GM12801 (cell line): ENCODE results near the gene ACOT7.

Source experiments
- CTCF ChIP-seq: IDR thresholded peaks from one replicate; pipeline ENCODE4 v1.5.1; 2011; ENCODE audit warnings: control low read depth; ENCODE audit not compliant: insufficient read length; ENCODE audit errors: extremely low read depth

ACOT7 gene

DNA sequence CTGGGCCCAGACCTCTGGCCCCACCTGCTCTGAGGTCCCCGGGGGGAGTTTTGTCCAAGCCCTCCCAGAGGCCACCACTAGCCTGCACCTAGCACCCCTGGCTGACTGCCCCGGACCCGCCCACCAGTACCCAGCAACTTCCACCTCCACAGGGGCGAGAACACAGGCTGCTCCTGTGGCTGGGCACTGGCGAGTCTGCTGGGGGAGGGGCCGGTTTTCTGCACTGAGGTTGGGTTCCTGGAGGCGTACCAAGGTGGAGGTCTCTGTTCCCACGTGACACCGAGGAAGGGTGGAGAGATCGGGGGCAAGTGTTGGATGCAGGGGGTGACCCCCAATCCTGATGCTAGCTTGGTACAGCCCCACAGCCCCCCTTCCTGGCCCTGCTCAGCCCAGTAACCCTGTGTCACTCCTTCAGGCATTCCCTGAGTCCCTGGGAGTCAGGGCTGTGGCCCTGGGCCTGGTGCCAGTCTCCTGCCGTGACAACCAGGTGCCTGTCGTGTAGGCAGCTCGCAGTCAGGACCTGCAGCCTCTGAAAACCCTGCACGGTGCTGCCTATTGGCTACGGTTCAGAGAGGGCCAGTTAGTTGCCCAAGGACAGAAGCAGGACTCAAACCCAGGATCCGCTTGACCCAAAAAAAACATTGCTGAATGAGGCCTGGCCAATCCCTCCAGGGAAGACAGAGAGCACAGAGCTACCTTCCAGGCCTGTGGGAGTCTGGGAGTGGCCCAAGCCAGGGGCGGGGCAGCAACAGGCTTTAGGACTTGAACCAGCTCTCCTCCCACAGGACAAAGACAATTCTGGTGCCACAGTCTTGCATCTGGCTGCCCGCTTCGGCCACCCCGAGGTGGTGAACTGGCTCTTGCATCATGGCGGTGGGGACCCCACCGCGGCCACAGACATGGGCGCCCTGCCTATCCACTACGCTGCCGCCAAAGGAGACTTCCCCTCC is 34.1 kb upstream of the ACOT7 start:
- no peak for TF ChIP-seq CTCF

DNA sequence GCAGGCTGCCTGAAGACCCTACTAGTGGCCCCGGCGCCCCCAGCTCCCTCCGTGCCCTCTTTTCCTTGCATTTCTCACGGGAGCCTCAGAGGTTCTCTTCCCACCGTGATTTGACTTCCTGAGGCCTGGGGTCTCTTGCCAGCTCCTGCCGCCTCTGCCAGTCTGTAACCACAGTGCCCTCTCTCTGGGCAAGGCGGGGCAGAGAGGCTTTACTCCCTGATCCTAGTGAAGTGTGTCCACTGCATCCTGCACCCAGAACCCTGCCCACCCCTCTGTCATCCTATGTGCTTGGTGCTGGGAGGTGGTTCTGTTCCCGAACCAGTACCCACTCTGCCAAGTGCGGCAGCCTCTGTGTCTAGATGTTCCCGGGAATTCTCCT is 33.4 kb upstream of the ACOT7 start:
- TF ChIP-seq CTCF = no peak

DNA sequence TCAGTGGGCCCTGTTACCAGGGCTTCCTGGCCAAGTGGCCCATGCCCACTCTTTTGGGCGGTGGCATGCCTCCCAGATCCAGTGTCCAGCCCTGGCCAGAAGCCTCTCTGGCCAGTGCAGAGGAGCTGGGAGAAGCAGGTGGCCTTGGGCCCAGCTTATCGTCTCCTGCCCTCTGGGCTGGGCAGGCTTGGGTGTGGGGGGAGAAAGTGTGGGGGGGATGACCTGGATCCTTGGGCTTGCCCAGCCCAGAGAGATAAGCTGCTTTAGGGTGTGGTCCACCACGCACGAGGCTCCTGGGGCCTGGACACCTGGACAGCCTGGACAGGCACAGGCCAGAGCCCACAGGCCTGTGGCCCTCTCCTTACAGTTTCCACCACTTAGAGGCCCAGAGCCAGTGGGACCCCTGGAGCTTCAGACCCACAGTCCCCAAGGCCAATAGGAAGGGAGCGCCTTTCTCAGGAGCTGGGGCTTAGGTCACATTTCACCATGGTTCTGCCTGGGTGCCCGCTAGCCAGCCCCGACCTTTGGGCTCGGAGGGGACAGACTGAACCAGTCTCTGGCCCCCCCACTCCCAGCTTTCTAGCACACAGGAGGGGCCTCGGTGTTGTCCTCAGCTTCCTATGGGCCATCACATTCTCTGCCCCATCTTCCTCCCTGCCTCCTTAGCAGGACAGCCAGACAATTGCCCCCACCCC is 32.9 kb upstream of the ACOT7 start:
- TF ChIP-seq CTCF = no peak

- TF ChIP-seq CTCF = no peak
Measured at GRCh38 chr1:6425658-6426057, 32.1 kb upstream of the ACOT7 start.

- TF ChIP-seq CTCF = no peak
Measured at GRCh38 chr1:6424619-6425593, 31.3 kb upstream of the ACOT7 start, which contains the start of gene ESPN. Gene ESPN, plus strand, starts transcription at chr1:6424776. Its CDS starts 180 bp downstream, at chr1:6424956.

DNA sequence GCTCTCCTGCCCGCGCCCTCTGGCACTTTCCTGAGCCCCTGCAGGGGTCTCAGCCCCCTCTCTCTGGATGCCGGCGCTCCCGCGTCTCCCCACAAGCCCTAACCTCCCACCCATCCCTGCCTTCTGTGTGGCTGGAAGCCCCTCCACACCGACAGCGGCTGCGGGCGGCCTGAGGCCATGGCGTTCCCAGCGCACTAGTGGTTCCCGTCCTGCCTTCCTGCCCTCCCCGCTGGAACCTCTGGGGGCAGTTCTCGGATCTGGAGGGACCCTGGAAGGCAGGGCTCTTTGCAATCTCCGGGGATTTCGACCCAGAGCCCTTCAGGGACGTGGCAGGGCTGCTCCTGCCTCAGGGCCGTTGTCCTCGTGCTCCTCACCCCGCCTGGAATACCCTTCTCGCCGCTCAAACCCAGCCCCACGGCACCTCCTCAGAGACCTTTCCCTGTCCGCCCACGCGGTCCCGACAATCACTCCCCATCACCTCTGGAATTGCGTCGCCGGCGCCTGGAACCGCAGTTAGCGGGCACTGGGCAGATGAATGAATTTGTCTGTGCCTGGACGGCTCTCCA is 30.5 kb upstream of the ACOT7 start:
- no peak for TF ChIP-seq CTCF
